Testis (tissue), 3 donors: ENCODE measurements around the gene C17orf100. TPM values are rescaled to one million over a fixed set of nuclear protein-coding genes. Genes with fewer than 3 reads are reported as not detected.
"Not testable (repeated sequence)": the region's sequence is repeated elsewhere in the genome, so short reads cannot be mapped to it uniquely, and the experiment has no call there.

Source experiments
- DNase-seq: peaks from one replicate; pipeline ENCODE4 v3.0.0-alpha.2; 2019
- H3K27ac ChIP-seq, 2 donors: fragments of 200-600 bp; sonication (generic); one replicate each; pipeline ENCODE4 v1.5.1; 2019
- H3K27me3 ChIP-seq: fragments of 200-600 bp; sonication (generic); one replicate; pipeline ENCODE4 v1.5.1; 2019
- H3K36me3 ChIP-seq: fragments of 200-600 bp; sonication (generic); one replicate; pipeline ENCODE4 v1.5.1; 2017; ENCODE audit warnings: low read depth; ENCODE audit errors: missing control alignments
- H3K4me1 ChIP-seq: fragments of 200-600 bp; sonication (generic); one replicate; pipeline ENCODE4 v1.5.1; 2019
- H3K4me3 ChIP-seq, 2 donors: fragments of 200-600 bp; sonication (generic); one replicate each; pipeline ENCODE4 v1.5.1; 2017 to 2019
- H3K9me3 ChIP-seq: fragments of 200-600 bp; sonication (generic); one replicate; pipeline ENCODE4 v1.5.1; 2017
- POLR2A ChIP-seq: fragments of 450-650 bp; IDR thresholded peaks from one replicate; pipeline ENCODE4 v1.6.1; 2017; ENCODE audit warnings: antibody characterized with exemption, mild to moderate bottlenecking, moderate library complexity
- WGBS, 2 donors: methylation state at CpG; one replicate each; pipeline ENCODE4 v1.1.5; 2018; 5-methylcytosine and 5-hydroxymethylcytosine counted together
- intact Hi-C: fragments of 100-400 bp; cut with DNase I; formaldehyde crosslinking; loops from one replicate; pipeline ENCODE4 v1.15.1; 2023; ENCODE audit warnings: low total_unique reads
- polyA plus RNA-seq: library from polyadenylated mRNA; stranded (reverse); fragments of 350-450 nt; fragmentation: Illumina TruSeq; extraction: RNeasy Lipid Tissue Mini Kit (QIAGEN cat#74804); gene quantifications from one replicate; pipeline ENCODE4 v1.2.3, GENCODE V29; 2014; ENCODE audit warnings: low read depth, low replicate concordance; ENCODE audit not compliant: insufficient read depth
- total RNA-seq, 2 donors: library from RNA; depleted of rRNA; stranded (reverse); fragments of >200 nt; gene quantifications; one replicate each; pipeline ENCODE4 v1.2.3, GENCODE V29; 2016
- TF ChIP-seq, protein P1 (sequence below), 3 experiments: fragments of 450-650 bp in 2 of 3; fragments of 200-600 bp in 1 of 3; sonication (generic) in 1 of 3; IDR thresholded peaks; one replicate each; pipeline ENCODE4 v1.5.1; 2016 to 2019; ENCODE audit warnings: antibody characterized with exemption in 3 of 3, mild to moderate bottlenecking in 2 of 3, moderate library complexity in 1 of 3

Gene C17orf100
- total and polyA plus RNA-seq, 3 donors from 2014 or later, result 6.9 to 12.4 (median 10.3) TPM

DNA sequence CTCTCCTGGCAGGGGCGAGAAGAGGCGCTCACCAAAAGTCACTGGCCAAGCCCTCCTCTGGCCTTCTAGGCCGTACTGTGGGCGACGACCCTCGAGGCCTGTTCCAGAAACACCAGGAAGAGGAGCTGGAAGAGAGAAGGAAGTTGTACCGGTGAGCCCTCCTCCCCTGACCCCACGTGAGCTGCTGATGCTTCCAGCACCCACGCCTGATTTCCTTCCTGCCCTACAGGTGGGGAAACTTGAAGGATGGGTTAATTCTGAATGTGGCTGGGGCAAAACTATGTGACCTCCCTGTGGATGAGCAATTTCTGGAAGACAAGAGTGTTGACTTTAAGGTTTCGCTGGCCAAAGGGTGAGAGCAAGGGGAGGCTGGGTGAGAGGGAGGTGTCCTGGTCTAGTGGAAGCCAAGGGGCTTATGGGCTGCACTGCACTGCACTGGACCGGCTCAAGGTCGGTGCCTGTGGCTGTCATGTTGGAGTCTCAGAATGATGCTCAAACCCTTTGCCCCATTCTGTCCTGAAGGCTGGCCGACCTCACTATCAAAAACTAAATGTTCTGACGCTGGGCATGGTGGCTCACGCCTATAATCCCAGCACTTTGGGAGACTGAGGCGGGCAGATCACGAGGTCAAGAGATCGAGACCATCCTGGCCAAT lies 6.2 kb downstream of the C17orf100 start:
- H3K4me3 ChIP-seq, result no peak overlapping the region

DNA sequence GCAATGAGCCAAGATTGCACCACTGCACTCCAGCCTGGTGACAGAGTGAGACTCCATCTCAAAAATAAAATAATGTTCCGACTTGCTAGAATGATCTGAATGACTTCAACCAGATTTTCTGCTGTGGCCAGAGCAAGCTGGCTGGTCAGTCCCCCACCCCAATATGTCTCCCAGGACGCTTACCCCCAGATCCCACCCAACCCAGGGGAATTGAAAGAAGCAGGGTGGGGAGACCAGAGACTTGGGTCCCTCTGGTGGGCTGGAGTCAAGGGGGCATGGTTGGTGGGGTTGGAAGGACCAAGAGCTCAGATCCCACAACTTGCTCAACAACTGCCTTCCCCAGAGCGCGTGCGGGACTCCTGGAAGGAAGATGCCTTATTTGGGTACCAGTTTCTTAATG lies 6.8 kb downstream of the C17orf100 start:
- H3K36me3 ChIP-seq, H3K4me3 ChIP-seq, H3K9me3 ChIP-seq, H3K4me1 ChIP-seq, H3K27me3 ChIP-seq, intact Hi-C loops, DNase-seq, H3K27ac ChIP-seq: not testable (repeated sequence)
- 92 to 94% methylated on average over 2 of the region's 5 CpGs for WGBS, 2 donors

More for the DNA sequence above, 6.2 kb downstream of the C17orf100 start:
- no peaks in the 10 kb centered on the region for H3K9me3 ChIP-seq
- H3K36me3 ChIP-seq, result no peaks in the 10 kb centered on the region
- DNase-seq, result no peak
- peaks cover under 1% of the 10 kb centered on the region for H3K4me1 ChIP-seq
- TF ChIP-seq POLR2A, result no peak
- TF ChIP-seq, protein P1, sequence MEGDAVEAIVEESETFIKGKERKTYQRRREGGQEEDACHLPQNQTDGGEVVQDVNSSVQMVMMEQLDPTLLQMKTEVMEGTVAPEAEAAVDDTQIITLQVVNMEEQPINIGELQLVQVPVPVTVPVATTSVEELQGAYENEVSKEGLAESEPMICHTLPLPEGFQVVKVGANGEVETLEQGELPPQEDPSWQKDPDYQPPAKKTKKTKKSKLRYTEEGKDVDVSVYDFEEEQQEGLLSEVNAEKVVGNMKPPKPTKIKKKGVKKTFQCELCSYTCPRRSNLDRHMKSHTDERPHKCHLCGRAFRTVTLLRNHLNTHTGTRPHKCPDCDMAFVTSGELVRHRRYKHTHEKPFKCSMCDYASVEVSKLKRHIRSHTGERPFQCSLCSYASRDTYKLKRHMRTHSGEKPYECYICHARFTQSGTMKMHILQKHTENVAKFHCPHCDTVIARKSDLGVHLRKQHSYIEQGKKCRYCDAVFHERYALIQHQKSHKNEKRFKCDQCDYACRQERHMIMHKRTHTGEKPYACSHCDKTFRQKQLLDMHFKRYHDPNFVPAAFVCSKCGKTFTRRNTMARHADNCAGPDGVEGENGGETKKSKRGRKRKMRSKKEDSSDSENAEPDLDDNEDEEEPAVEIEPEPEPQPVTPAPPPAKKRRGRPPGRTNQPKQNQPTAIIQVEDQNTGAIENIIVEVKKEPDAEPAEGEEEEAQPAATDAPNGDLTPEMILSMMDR (IDR thresholded peaks at IDR 0.05), result no peak
- intact Hi-C loops, result no loop called here
- 73 to 86% methylated on average over 9 to 18 of the region's 18 CpGs for WGBS, 2 donors
- no peak overlapping the region for H3K27ac ChIP-seq
- H3K27me3 ChIP-seq, result no peaks in the 10 kb centered on the region

DNA sequence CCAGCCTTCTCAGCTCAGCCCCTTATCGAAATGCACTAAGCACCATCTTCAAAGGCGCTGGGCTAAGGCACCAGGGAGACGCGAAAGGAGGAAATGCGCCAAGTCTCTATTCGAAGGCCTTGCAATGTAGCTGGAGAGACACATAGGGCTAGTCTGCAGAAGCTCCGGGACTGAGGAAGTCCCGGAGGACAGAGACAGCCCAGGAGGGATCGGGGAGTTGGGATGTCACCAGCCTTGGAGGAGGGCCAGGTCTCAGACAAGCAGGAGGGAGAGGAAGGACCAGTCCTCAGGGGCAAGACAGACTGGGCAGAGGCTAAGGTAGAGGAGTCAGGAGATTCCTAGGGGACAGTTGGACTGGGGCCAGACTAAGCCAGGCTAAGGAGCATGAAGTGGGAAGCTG lies 8.5 kb downstream of the C17orf100 start:
- no peaks in the 10 kb centered on the region for H3K36me3 ChIP-seq
- no peak overlapping the region for H3K4me3 ChIP-seq
- WGBS, 2 donors, result 82 to 85% methylated on average over 9 of the region's 9 CpGs
- H3K27me3 ChIP-seq, result no peaks in the 10 kb centered on the region
- intact Hi-C loops, result loop anchor here (10.0 kb wide), 1 partner anchor 345 kb away; no protein-coding TSS in a partner anchor
- no peaks in the 10 kb centered on the region for H3K4me1 ChIP-seq
- DNase-seq, result no peak
- H3K9me3 ChIP-seq, result no peaks in the 10 kb centered on the region
- H3K27ac ChIP-seq, result no peak overlapping the region
- TF ChIP-seq POLR2A, result no peak
- TF ChIP-seq, protein P1 (IDR thresholded peaks at IDR 0.05), result no peak

DNA sequence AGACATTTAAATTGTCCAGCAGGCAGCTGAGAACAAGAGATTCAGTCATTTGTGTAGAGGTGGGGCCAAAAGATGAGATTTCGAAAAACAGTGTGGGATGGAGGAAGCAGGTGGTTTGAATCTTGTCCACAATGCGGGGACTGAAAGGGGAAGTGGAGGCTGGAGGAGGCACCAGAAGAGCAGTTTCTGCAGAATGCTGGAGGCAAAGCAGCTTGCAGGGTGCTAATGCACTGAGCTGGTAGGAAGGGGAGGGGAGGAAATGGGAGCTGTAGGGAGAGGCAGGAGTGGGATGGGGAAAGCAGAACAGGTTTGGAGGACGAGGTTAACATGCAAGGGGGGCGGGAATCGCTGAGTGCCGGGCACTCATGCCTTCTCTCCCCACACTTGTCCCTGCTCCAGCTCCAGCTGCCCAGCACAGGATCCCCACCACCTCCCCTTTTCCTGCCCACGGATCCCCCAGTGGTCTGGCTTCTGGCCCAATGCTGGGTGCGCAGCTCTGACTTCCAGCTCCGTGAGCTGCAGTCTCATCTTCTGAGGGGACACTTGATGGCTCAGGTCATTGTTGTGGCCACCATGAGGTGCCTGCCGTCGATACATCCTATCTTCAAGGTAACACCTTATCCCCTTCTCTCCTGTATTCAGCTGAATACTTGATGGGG lies 9.4 kb downstream of the C17orf100 start:
- H3K27ac ChIP-seq, result no peak overlapping the region
- no peaks in the 10 kb centered on the region for H3K9me3 ChIP-seq
- TF ChIP-seq, protein P1 (IDR thresholded peaks at IDR 0.05), result no peak
- no peak for TF ChIP-seq POLR2A
- intact Hi-C loops, result loop anchor here (10.0 kb wide), 1 partner anchor 344 kb away; no protein-coding TSS in a partner anchor
- DNase-seq, result no peak
- no peaks in the 10 kb centered on the region for H3K36me3 ChIP-seq
- WGBS, 2 donors, result 42 to 63% methylated on average over 11 of the region's 11 CpGs
- no peaks in the 10 kb centered on the region for H3K27me3 ChIP-seq
- H3K4me3 ChIP-seq, result no peak overlapping the region
- no peaks in the 10 kb centered on the region for H3K4me1 ChIP-seq

DNA sequence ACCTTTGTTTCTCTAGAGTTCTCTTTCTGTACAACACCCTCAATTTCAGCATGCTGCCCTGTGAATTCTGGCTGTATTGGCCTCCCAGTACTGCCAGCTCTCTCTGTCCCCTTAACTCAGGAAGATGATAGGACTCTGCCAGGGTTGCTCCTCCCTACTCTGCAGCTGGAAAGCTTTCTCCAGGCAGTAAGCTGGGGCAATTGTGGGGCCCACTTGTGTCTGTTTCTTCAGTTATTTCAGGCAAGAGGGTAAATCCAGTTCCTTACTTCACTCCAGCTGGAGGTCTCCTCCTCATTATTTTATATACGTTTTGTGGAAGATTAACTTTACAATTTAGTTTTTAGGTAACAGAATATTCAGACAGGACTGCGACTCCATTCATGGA lies 9.9 kb downstream of the C17orf100 start:
- no peaks in the 10 kb centered on the region for H3K27me3 ChIP-seq
- no peak for DNase-seq
- no peak overlapping the region for H3K4me3 ChIP-seq
- no peaks in the 10 kb centered on the region for H3K36me3 ChIP-seq
- TF ChIP-seq POLR2A, result no peak
- TF ChIP-seq, protein P1 (IDR thresholded peaks at IDR 0.05), result no peak
- WGBS, 2 donors, result 71 to 81% methylated on average over 2 of the region's 2 CpGs
- no peaks in the 10 kb centered on the region for H3K9me3 ChIP-seq
- no peak overlapping the region for H3K27ac ChIP-seq
- no peaks in the 10 kb centered on the region for H3K4me1 ChIP-seq
- intact Hi-C loops, result loop anchor here (10.0 kb wide), 1 partner anchor 343 kb away; no protein-coding TSS in a partner anchor

DNA sequence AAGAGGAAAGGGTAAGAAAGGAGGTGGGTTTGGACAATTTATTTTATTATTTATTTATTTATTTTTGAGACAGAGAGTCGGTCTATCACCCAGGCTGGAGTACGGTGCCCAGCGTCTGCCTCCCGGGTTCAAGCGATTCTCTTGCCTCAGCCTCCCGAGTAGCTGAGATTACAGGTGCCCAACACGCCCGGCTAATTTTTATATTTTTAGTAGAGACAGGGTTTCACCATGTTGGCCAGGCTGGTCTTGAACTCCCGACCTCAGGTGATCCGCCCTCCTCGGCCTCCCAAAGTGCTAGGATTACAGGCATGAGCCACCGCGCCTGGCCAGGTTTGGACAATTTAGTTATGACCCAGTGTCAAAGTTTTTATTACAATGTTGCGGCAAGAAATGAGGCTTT lies 11.6 kb downstream of the C17orf100 start:
- not testable (repeated sequence) for H3K36me3 ChIP-seq, H3K9me3 ChIP-seq, H3K27ac ChIP-seq, H3K27me3 ChIP-seq, H3K4me1 ChIP-seq, H3K4me3 ChIP-seq, DNase-seq
- WGBS, 2 donors, result 91 to 92% methylated on average over 14 of the region's 14 CpGs
- intact Hi-C loops, result loop anchor here (10.0 kb wide), 1 partner anchor 342 kb away; no protein-coding TSS in a partner anchor
